Measurements from ENCODE around the gene FZD7. TPM values are rescaled to one million over a fixed set of nuclear protein-coding genes. Genes with fewer than 3 reads are reported as not detected.

FZD7 gene
- total RNA-seq, 1 donor: 14.7 TPM

DNA sequence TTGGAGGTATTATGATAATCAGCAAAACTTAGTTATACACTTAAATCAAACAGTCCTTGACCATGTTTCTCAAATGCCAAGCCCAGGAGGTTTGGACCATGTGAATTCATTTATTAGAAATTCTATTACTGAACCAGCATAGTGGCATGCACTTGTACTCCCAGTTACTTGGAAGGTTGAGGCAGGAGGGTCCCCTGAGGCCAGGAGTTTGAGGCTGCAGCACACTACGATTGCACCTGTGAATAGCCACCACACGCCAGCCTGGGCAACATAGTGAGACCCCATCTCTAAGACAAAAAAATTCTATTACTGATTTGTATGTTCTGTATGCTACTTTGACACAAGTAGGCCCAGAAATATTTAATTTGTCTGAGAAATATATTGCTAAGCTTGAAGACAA is 43.6 kb upstream of the FZD7 start:
- no peak for DNase-seq (ENCODE audit: low read depth)
- TF ChIP-seq, protein P1, sequence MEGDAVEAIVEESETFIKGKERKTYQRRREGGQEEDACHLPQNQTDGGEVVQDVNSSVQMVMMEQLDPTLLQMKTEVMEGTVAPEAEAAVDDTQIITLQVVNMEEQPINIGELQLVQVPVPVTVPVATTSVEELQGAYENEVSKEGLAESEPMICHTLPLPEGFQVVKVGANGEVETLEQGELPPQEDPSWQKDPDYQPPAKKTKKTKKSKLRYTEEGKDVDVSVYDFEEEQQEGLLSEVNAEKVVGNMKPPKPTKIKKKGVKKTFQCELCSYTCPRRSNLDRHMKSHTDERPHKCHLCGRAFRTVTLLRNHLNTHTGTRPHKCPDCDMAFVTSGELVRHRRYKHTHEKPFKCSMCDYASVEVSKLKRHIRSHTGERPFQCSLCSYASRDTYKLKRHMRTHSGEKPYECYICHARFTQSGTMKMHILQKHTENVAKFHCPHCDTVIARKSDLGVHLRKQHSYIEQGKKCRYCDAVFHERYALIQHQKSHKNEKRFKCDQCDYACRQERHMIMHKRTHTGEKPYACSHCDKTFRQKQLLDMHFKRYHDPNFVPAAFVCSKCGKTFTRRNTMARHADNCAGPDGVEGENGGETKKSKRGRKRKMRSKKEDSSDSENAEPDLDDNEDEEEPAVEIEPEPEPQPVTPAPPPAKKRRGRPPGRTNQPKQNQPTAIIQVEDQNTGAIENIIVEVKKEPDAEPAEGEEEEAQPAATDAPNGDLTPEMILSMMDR (IDR thresholded peaks at IDR 0.05; ENCODE audit: insufficient read depth, low read depth, low read length): no peak
- no peak overlapping the region for H3K4me3 ChIP-seq (ENCODE audit: low read depth, low read length)

DNA sequence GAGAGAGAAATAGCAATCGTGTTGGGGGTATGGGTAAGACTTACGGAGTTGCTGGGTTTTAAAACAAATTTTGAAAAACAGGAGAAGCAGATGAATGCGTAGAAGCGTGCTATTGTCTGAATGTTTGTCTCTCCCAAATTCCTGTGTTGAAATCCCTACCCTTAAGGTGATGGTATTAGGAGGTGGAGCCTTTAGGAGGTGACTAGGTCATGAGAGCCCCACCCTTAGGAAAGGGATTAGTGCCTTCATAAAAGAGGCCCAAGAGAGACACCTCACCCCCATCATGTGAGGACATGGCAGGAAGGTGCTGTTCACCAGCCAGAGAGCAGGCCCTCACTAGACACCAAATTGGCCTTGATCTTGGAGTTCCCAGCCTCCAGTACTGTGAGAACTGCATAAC is 40.7 kb upstream of the FZD7 start:
- no peak overlapping the region for H3K4me3 ChIP-seq (ENCODE audit: low read depth, low read length)
- TF ChIP-seq, protein P1 (IDR thresholded peaks at IDR 0.05; ENCODE audit: insufficient read depth, low read depth, low read length): no peak
- DNase-seq (ENCODE audit: low read depth): no peak

DNA sequence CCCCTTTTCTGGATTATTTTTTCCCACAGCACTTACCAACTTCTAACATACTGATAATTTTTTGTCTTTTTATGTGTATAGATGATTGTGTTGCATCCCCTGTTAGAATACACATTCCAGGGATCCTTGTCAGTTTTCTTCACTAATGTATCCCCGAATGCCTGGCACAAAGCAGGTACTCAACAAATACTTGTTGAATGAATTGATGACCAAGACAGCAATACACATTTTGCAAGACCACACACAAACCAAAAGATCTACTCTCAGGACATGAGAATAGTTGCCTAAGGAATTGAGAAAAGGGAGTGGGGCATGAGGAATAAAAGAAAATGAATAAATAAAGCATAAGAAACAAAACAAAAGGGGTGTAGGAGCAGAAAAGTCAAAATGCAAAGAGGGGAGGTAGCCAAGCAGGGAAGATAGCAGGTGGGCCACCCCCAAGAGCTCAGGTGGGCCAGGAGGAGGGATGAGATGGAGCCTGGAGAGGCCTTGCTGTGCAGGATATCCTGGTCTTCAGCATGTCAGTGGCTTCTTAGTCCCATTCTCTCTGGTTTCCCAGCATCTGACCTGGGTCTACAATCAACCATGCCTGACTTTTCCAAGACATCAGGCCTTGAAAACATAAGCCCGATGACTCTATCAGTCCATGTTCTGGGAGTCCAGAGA is 38.5 kb upstream of the FZD7 start:
- TF ChIP-seq, protein P1 (IDR thresholded peaks at IDR 0.05; ENCODE audit: insufficient read depth, low read depth, low read length): no peak
- H3K4me3 ChIP-seq (ENCODE audit: low read depth, low read length): no peak overlapping the region
- DNase-seq (ENCODE audit: low read depth): no peak

DNA sequence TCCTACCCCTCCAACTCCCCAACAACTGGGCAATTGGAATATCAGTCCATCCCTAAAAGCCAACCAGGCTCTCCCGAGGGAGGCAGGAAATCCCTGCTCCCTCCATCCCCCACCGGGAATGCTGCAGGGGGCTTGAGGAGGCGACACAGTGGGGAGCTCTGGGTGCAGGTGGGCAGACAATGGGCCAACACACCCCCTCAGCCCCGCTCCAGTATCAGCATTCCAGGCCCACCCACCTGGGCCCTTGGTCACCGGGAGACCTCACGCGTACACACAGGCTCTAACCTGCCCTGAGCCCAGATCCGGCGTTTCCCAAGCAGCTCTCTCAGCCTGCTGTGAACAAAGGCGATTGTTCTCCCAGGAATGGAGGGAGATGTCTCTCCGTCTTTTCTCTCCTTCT is 37.6 kb upstream of the FZD7 start:
- TF ChIP-seq, protein P1 (IDR thresholded peaks at IDR 0.05; ENCODE audit: insufficient read depth, low read depth, low read length): no peak
- no peak overlapping the region for H3K4me3 ChIP-seq (ENCODE audit: low read depth, low read length)
- no peak for DNase-seq (ENCODE audit: low read depth)

DNA sequence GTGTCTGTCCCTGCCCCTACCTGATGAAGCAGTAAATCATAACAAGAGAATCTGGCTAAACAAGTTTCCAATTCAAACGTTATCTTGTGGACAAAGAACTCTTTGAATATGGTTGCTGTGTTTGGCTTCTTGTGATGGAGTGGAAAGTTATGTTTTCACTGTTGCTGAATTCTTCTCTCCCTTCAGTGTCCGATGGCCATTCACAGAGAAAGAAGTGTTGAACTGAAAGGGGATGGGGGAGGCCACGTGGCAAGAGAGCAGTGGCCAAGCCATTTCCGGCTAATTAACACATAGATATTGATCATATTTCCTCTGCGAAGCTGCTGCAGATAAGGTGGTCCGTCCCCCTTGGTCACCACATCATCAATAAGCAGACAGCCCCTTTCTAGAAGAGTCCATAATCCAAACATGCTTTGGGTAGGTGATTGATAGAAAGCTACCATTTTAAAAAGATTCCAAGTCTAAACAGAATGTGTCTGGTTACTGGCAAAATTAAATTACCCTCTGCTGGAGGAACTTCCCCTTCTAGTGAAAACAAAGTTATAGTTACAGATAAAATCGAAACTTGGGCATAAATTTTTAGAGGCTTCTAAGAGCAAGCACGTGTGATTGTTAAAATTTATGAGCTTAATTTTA is 36.9 kb upstream of the FZD7 start:
- TF ChIP-seq, protein P1 (IDR thresholded peaks at IDR 0.05; ENCODE audit: insufficient read depth, low read depth, low read length): no peak
- no peak for DNase-seq (ENCODE audit: low read depth)
- H3K4me3 ChIP-seq (ENCODE audit: low read depth, low read length): no peak overlapping the region

DNA sequence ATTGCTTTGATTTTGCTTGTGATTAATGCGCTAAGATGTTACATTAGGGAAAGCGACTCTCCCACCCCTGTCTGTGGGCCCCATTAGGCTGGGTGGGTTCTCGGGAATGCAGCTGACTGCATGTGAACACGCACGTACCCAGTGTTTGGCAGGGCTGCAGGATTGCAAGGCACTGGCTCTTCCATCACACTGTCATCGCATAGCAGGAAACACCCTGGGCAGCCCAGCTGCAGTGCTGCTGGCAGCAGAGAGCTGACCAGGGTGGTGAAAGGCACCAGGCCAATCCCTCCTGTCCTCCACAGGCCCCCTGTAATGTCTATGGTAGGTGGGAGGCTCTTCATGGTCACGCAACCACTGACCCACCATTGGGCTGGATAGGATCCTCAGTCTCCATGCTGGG is 34.4 kb upstream of the FZD7 start:
- no peak for DNase-seq (ENCODE audit: low read depth)
- TF ChIP-seq, protein P1 (IDR thresholded peaks at IDR 0.05; ENCODE audit: insufficient read depth, low read depth, low read length): no peak
- no peak overlapping the region for H3K4me3 ChIP-seq (ENCODE audit: low read depth, low read length)
